Subcutaneous adipose tissue (tissue), 4 donors: ENCODE results near the gene ENPP1. TPM values are rescaled to one million over a fixed set of nuclear protein-coding genes. Genes with fewer than 3 reads are reported as not detected.

ENCODE experiments used
- total RNA-seq, 4 donors: library from RNA; depleted of rRNA; stranded (reverse); fragments of >200 nt; gene quantifications; one replicate each; pipeline ENCODE4 v1.1.0, GENCODE V29; 2016
- TF ChIP-seq, protein P1 (sequence below): fragments of 450-650 bp; IDR thresholded peaks from one replicate; pipeline ENCODE4 v1.5.1; 2016; ENCODE audit warnings: low read depth, mild to moderate bottlenecking, control low read depth, antibody characterized with exemption, moderate library complexity

ENPP1 gene
- total RNA-seq, 4 donors from 2014 or later, result 67.0 to 86.8 (median 74.9) TPM

DNA sequence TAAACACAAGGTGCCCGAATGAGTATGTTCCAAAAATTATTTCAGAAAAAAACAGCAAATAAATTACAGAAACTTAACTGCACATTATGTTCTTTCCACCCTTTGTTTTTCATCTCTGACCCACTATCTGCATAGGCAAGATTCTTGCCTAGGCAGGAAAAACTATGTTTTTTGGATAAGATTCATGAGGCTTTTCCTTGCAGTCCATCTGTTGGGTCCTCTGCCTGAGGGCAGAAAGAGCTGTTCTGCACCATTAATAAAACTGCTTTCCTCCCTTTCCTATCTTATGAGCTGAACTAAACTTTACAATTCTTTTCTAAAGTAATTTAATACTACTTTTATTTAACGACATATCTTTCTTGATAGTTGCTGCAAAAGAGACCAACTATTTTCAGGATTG is 21.1 kb downstream of the ENPP1 start:
- TF ChIP-seq, protein P1, sequence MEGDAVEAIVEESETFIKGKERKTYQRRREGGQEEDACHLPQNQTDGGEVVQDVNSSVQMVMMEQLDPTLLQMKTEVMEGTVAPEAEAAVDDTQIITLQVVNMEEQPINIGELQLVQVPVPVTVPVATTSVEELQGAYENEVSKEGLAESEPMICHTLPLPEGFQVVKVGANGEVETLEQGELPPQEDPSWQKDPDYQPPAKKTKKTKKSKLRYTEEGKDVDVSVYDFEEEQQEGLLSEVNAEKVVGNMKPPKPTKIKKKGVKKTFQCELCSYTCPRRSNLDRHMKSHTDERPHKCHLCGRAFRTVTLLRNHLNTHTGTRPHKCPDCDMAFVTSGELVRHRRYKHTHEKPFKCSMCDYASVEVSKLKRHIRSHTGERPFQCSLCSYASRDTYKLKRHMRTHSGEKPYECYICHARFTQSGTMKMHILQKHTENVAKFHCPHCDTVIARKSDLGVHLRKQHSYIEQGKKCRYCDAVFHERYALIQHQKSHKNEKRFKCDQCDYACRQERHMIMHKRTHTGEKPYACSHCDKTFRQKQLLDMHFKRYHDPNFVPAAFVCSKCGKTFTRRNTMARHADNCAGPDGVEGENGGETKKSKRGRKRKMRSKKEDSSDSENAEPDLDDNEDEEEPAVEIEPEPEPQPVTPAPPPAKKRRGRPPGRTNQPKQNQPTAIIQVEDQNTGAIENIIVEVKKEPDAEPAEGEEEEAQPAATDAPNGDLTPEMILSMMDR, result no peak

DNA sequence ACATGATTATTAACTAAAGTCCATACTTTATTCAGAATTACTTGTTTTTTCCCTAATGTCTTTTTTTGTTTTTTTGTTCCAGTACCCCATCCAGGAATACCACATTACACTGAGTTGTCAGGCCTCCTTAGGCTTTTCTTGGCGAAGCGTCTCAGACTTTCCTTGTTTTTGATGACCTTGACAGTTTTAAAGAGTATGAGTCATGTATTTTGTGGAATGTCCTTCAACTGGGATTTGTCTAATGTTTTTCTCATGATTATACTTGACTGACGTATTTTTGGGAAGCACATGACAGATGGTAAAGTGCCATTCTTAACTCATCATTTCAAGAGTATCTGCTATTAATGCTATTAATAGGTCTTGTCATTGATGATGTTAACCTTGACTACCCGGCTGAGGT is 23.6 kb downstream of the ENPP1 start:
- TF ChIP-seq, protein P1, result no peak

DNA sequence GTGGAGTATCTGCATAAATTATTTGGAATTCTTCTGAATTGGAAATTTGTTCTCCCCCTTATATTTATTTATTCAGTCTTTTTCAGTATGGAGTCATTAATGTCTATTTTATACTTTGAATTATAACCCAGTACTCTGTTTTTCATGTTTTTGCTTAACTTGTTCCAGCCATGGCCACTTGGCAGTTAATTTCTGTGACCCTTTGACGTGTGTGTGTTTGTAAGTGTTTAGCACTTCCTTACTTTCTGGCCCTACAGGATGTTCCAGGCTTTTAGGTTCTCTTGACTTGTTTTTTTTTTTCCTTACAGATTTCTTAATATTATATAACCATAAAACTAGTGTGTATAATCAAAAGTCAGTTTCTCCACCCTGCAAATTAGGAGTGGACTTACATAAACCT is 24.1 kb downstream of the ENPP1 start:
- TF ChIP-seq, protein P1, result no peak

DNA sequence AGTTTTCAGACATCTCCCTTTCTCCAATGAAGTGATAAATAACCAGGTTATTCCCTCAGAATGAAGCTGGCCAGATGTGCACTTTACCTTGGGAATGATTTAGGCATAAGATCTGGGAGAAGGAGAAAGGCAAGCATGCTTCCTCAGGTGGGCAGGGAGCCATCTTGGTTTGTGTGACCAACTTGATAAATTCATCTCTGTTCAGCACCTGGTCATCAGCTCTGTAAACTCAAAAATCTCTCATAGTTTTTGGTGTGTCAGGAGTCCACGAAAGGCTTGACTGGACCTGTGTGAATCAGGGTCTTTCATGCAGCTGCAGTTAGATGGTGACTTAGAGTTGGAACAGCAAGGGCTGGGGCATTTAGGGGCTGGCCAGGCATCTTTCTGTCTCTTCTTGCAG is 24.5 kb downstream of the ENPP1 start:
- TF ChIP-seq, protein P1, result no peak

DNA sequence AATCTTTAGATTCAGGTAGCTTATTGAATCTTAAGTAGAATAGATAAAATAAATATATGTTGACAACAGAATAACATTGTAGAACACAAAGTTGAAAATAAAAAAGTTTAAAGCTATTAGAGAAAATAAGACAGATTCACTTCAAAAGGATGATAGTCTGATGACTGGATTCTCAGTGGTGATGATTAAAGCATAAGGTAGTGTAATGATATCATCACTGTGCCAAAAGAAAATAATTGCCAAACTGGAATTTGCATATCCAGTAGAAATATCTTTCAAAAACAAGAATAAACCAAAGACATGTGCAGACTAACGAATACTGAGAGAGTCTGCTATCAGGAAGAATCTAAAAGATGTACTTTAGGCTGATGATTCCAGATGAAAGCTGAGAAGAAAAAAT is 30.2 kb downstream of the ENPP1 start:
- TF ChIP-seq, protein P1, result no peak

DNA sequence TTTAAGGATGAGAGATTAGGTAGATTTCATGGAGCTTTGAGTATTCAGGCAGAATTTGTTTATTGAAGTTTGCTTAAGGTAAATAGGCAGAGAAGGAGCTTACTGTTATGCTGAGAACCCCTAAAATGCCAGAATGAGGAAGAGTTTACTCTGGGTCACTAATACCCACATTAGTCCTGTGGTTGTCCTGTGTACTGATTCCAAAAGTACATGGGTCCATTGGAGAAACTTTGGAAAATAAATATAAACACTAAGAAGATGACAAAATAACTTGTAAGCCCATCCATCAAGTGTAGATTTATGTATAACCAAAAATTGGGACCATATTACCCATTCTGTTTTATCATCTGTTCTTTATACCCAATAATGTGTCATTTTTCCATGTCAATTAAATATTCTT is 31.6 kb downstream of the ENPP1 start:
- TF ChIP-seq, protein P1, result no peak

DNA sequence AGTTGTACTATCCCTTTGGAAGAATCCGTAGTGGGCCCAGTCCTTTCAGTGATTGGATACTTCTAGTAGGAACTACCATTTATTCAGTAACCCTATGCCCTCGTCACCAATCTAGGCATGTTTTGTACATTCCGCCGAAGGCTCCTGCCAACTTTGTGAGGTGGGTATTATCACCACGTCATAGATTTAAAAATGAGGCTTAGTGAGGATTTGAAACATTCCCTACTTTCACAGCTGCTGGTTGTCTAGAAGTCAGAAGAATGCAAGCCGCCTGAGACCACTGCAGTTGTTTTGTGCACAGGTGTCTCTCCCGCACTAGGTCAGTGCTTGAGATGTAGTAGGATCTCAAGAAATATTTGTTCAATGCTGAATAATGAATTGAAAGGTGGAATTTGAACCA is 32.6 kb downstream of the ENPP1 start:
- TF ChIP-seq, protein P1, result no peak
